Lower leg skin (tissue), 4 donors: ENCODE measurements around the gene ZC3H8. TPM values are rescaled to one million over a fixed set of nuclear protein-coding genes. Genes with fewer than 3 reads are reported as not detected.
"Not testable (repeated sequence)": the region's sequence is repeated elsewhere in the genome, so short reads cannot be mapped to it uniquely, and the experiment has no call there.

Experiments
- DNase-seq, 2 donors: peaks; one replicate each; pipeline ENCODE4 v3.0.0-alpha.2; 2019; ENCODE audit warnings: low spot score in 2 of 2
- H3K4me3 ChIP-seq: fragments of 200-600 bp; sonication (generic); 2 replicates; pipeline ENCODE4 v1.5.1; 2017; ENCODE audit warnings: mild to moderate bottlenecking, low read depth; ENCODE audit not compliant: poor library complexity, severe bottlenecking
- POLR2A ChIP-seq, 2 donors: fragments of 450-650 bp; IDR thresholded peaks; one replicate each; pipeline ENCODE4 v1.6.1; 2016 to 2017; ENCODE audit warnings: antibody characterized with exemption in 2 of 2, mild to moderate bottlenecking in 1 of 2, moderate library complexity in 1 of 2
- WGBS, 2 donors: methylation state at CpG; one replicate each; pipeline ENCODE4 v1.1.5; 2018; 5-methylcytosine and 5-hydroxymethylcytosine counted together
- intact Hi-C: fragments of 100-400 bp; cut with DNase I; formaldehyde crosslinking; loops from one replicate; pipeline ENCODE4 v1.15.0; 2023; ENCODE audit warnings: low total_unique reads
- total RNA-seq, 4 donors: library from RNA; depleted of rRNA; stranded (reverse); fragments of >200 nt; gene quantifications; one replicate each; pipeline ENCODE4 v1.1.0, GENCODE V29; 2016
- TF ChIP-seq, protein P1 (sequence below), 3 donors: fragments of 450-650 bp; IDR thresholded peaks; one replicate each; pipeline ENCODE4 v1.5.1; 2016; ENCODE audit warnings: antibody characterized with exemption in 3 of 3, mild to moderate bottlenecking in 3 of 3, moderate library complexity in 2 of 3

Gene ZC3H8
- total RNA-seq, 4 donors from 2014 or later = 7.9 to 41.0 (median 12.4) TPM

DNA sequence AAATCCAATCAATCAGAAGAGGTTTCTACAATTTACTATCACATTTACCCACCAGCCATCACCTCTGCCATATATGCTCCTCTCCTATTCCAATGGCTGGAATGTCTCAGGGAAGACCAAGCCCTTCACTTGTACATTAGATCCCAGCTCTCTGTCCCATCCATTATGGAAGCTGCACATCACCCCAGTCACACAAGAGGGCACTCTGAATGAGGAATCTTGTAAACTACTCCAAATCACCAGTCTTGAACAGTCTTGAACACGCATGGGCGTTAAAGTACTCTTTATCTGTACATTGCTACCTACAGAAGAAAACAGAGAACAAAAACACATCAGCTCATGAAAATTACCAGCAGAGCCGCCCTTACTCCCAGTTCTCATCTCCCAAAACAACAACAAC is 38.7 kb downstream of the ZC3H8 start:
- no peak overlapping the region for H3K4me3 ChIP-seq
- 97 to 98% methylated on average over 3 of the region's 3 CpGs for WGBS, 2 donors
- TF ChIP-seq POLR2A (IDR thresholded peaks at IDR 0.05) = no peak
- TF ChIP-seq, protein P1, sequence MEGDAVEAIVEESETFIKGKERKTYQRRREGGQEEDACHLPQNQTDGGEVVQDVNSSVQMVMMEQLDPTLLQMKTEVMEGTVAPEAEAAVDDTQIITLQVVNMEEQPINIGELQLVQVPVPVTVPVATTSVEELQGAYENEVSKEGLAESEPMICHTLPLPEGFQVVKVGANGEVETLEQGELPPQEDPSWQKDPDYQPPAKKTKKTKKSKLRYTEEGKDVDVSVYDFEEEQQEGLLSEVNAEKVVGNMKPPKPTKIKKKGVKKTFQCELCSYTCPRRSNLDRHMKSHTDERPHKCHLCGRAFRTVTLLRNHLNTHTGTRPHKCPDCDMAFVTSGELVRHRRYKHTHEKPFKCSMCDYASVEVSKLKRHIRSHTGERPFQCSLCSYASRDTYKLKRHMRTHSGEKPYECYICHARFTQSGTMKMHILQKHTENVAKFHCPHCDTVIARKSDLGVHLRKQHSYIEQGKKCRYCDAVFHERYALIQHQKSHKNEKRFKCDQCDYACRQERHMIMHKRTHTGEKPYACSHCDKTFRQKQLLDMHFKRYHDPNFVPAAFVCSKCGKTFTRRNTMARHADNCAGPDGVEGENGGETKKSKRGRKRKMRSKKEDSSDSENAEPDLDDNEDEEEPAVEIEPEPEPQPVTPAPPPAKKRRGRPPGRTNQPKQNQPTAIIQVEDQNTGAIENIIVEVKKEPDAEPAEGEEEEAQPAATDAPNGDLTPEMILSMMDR (IDR thresholded peaks at IDR 0.05) = no peak
- no peak for DNase-seq
- intact Hi-C loops = no loop called here

DNA sequence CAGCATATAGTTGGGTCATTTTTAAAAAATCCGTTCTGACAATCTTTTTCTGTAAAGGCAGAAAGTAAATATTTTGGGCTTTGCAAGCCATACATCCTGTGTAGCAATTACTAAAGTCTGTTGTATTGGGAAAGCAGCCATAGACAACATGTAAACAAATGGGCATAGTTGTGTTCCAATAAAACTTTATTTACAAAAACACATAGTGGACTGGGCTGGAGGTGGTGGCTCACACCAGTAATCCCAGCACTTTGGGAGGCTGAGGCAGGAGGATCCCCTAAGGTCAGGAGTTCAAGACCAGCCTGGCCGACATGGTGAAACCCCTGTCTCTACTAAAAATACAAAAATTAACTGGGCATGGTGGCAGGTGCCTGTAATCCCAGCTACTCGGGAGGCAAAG is 46.9 kb downstream of the ZC3H8 start:
- intact Hi-C loops, H3K4me3 ChIP-seq, DNase-seq: not testable (repeated sequence)
- WGBS, 2 donors = 89 to 91% methylated on average over 3 of the region's 3 CpGs

DNA sequence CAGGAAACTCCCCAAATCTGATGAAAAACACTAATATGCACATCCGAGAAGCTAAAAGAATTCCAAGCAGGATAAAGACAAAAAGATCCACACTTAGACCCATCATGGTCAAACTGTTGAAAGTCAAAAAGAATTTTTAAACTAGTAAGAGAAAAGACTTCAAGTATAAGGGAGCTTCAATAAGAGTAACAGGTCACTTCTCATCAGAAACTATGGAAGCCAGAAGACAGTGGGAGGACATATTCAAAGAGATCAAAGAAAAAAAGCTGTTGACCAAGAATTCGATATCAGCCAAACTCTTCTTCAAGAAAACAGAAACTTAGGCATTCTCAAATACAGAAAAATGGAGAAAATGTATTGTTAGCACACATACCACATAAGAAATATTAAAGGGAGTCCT is 50.4 kb downstream of the ZC3H8 start:
- intact Hi-C loops = no loop called here
- no peak for TF ChIP-seq POLR2A (IDR thresholded peaks at IDR 0.05)
- TF ChIP-seq, protein P1 (IDR thresholded peaks at IDR 0.05) = no peak
- DNase-seq = no peak
- WGBS, 2 donors = 93 to 96% methylated on average over 2 of the region's 2 CpGs
- H3K4me3 ChIP-seq = no peak overlapping the region

DNA sequence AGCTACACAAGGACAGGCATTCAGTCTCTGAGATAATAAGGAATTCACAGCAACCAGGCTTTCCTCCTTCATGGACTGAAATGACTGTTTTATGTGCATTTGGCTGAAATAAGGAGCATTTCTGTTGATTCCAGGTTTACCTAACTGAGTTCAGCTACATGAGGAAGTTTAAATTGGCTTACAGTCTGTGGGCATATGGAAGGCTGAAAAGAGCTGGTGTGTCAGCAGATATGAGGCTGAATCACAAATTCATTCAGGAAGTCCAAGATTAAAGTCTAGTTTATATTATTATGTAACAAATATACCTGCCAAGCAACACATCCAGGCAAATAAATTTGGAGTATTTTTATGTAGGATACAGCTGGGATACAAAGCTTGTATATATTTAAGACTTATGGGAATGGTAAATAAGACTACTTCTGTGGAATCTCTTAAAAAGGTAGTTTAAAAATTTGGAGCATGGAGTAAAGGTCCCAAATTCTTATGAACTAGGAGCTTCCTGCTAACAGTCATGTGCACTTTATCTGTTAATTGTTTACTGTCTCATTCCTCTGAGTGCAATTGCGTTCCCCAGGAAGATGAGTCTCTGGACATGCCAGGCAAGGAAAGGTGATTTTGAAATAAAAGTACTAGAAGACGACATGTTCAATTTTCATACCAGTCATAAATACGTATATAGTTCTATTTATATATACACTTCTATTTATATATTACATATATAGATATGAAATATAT is 53.0 kb downstream of the ZC3H8 start:
- no peak overlapping the region for H3K4me3 ChIP-seq
- no peak for DNase-seq
- no peak for TF ChIP-seq POLR2A (IDR thresholded peaks at IDR 0.05)
- TF ChIP-seq, protein P1 (IDR thresholded peaks at IDR 0.05) = no peak
- intact Hi-C loops = no loop called here
- WGBS, 2 donors = 93 to 96% methylated on average over 3 of the region's 3 CpGs

DNA sequence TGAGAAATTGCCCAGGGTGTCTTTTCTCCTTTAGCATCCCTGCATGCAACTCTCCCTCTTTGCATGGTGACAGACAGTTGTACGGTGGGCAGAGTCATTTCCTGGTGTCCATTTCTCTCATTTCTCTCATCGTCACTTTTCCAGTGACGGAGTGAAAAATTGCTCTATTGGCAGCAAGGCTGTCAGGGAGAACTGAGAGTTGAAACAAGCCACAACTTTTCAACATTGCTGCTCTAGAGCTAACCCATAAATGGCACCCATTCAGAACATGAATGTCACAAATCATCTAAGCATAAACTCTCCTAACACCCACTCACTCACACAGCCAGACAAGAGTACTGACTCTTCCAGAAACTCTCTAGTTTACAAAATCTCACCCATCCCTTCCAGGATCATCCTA is 55.7 kb downstream of the ZC3H8 start:
- no peak for DNase-seq
- WGBS, 2 donors = 49 to 61% methylated on average over 3 of the region's 3 CpGs
- intact Hi-C loops = no loop called here
- H3K4me3 ChIP-seq = no peak overlapping the region
- TF ChIP-seq, protein P1 (IDR thresholded peaks at IDR 0.05) = no peak
- TF ChIP-seq POLR2A (IDR thresholded peaks at IDR 0.05) = no peak

DNA sequence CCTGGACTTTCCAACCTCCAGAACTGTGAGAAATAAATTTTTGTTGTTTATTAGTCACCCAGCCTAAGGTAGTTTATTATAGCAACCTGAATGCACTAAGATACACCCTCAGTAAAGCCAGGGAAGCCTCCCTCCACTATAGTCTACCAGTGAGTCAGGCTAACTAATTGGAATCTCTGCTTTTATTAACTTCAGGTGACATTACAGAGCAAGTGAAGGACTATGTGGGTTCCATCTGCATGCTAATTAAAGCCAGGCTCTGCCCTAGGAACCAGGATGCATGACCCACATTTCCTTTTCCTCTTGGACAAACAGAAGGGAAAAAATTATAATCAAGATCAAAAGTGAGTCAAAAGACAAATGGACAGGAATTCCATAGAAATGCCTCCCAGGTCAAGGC is 56.1 kb downstream of the ZC3H8 start:
- TF ChIP-seq, protein P1 (IDR thresholded peaks at IDR 0.05) = no peak
- TF ChIP-seq POLR2A (IDR thresholded peaks at IDR 0.05) = no peak
- intact Hi-C loops = no loop called here
- no peak overlapping the region for H3K4me3 ChIP-seq
- DNase-seq = no peak
